HG03457 (cell line): ENCODE results near the gene ARSJ.

Source experiments
- ATAC-seq: cut with Tn5 transposase; IDR thresholded peaks from one replicate; pipeline ENCODE4 v1.9.1; 2021; ENCODE audit warnings: moderate number of reproducible peaks; ENCODE audit not compliant: unreplicated experiment

Gene ARSJ

DNA sequence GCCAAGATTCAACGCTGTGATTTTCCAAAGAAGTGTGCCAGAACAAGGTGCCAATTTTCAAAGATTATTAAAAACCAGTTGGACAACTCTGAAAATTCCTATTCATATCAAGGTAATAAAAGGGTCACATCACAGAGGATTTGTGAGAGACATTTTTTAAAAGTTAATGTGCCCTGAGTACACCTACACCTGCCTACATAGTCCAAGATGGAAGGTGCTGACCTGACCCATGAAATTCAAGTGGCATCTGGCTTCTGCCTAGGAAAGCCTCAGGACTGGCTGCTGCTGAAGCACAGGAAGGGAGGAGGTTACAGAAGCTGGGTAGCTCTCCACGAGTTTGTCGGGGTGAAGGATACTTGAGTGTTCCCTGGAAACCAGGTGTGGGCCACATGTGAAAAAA lies 11.4 kb upstream of the ARSJ start:
- no peak for ATAC-seq

DNA sequence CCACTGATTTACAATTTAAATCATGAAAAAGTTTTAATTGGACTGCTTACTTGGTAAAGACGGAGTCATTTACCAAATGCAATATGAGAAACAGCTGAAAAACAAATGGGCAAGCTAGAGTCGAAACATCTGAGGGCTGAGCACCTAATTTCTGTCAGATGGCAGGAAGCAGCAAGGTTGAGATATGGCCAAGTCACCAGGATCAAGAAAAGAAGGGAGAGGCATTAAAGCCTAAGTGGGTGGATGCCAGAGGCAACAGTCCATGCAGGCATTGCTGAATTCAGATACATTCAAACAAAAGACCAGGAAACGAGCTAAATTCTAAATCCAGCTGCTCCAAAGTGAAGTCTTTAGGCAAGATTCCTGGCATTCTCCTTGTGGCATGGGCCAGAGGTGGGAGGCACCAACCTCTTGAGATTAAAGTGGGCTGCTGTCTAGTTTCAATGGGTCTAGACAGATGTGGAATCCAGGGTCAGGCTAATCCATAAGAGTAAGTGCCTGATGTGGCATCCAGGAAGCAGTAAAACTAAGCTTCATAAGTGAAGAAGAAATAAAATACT lies 8.0 kb upstream of the ARSJ start:
- ATAC-seq: no peak

DNA sequence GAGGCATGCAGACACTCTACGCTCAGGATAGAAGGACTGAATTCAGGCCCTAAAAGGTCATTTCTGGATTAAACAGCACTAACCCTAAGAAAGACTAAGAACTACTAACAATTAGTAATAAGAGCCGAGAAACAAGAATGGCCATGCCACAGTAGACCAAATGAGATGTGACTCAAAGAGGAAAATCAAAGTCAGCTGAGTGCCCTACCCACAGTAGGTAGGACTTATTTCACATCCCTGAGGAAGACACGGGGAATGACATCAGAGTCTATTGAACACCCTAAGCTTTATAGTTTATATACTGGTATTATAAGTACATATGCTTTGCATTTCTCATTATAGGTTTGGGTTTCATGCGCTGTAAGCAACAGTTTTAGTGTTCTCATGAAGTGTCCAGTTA lies 2.7 kb upstream of the ARSJ start:
- no peak for ATAC-seq

DNA sequence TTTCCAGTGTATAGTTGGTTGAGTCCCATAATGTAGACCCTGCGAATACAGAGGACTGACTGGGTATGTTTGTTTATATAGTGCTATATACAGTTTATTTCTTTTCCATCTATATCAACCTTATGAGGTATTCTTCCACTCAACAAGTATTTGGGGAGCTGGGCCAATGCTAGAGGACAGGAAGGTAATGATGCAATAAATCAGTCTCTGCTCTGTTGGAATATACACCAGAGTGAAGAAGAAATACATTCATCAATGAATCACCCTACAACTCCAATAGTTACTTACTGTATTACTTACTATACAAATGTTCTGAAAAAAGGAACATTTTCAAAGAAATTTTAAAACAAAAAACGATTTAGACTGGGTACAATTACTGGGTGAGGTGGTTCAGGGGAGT lies 2.1 kb upstream of the ARSJ start:
- no peak for ATAC-seq

DNA sequence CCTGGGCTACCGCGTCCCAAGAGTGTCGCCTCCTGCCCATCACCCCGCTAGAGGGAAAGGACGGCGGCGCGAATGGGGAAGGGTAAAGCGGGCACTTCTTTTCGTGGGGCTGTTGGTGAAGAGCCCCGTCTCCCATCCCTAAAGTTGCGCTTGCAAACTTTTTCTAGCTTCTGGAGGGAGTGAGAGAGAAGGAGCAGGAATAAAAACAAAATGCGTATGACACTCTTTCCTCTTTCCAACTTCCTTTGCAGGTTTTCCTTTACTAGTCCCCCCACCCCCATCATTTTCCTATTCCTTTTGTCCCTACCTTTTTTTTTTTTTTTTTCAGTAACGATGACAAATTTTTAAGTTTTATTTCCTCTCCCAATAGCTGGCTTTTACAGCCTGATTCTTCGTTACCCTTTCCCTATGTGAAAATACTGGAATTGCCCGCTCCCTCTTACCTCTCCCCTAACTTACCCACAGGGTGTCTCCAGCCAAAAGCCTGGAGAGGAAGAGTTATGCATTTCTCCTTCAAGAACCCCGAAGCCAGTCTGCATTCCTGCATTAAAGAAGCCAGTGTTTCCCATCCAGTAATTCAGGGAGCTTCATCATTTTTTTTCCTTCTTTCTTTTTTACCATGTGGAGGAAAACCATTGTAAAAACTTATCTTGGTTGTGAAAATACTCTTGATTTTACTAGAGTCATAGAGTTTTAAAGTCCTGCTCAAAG lies 613 bp upstream of the ARSJ start:
- ATAC-seq: no peak

DNA sequence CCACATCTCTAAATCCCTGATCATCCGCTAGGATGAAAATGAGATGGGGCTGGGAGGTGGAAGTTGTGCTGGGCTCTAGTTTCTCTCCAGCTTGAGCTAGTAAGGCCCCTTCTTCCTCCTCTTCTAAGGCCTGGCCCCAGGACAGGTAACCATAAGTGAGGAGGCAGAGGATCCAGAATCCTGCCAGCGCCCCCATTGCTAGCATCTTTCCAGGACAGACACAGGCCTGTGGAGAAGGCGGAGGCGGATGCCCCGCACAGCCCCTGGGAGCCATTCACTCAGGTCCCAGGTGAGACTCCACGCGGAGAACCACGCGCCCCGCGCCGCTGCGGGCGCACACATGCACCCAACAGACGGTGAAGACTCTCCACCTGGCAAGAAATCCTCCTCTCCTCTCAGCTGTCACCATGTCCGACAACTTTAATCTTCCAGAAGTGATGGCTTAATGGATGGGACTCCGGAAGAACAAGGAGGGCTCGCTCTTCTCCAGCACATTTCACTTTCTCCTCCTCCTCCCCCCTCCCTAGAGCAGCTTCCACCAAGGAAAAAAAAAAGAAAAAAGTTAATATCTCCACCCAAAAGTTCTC lies 793 bp downstream of the ARSJ start:
- ATAC-seq: no peak

DNA sequence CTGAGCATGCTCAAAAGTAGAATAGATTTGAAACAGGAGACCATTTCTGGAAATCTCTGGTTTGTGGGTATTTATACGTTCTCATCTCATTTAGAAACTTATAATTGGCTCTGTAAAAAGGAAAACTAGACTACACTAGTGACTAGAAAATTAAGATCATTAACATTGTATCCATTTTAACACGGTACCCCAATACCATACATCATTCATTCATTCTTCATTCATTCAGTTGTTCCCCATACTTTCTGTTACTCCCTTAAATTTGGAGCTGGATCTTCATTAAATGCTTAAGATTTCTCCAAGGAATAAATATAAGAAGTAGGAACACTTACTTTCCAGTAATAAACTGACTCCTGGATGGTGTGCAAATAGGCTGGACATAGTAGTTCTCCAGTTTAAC lies 1.3 kb downstream of the ARSJ start:
- no peak for ATAC-seq

DNA sequence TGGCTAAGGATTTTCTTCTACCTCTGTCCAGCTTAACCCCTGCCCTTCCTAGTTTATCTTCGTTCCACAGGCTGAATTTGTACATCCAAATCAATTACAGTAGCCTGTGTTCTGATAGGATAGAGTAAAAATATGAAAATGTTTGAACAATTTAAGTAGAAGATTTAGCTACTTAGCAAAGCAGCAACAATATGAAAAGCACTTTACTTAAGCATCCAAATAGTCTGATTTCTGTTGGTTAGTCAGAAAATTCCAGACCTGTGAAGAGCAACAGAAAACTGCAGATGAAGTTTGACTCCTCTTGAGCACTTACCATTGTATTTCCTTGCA lies 2.0 kb downstream of the ARSJ start:
- ATAC-seq: no peak

DNA sequence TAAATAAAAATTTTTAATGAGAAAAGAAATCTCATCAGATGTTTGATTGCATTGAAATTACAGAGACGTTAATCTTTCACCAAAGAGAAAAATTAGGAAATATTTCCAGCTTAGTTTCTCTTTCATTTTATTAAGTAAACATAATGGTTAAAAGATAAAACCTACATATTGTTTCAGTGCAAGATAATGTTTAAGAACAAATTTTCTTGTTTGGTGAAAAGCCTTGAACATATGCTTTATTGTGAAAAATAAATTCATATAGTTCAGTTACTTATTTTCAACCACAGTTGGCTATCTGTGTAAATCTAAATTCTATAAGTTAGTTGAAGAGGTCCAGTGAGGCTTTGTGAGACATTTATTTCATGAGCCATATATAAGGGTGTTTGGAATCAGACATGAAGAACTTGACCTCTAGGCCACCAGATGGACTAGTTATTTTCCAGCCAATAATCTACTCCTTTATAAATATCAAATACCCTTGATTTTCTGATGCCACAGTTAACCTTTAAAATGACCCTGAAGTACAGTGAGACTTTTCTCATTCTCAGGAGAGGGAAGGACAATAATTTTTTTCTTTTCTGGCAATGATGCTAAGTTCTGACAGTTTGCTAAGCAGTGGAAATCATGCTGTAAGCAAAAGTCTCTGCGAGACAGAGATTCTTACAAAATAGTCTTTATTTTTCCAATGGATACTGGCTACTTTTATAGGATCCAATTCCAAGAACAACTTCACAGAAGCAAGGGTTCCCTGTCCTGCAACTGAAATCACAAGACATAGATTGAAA lies 2.5 kb downstream of the ARSJ start:
- no peak for ATAC-seq

DNA sequence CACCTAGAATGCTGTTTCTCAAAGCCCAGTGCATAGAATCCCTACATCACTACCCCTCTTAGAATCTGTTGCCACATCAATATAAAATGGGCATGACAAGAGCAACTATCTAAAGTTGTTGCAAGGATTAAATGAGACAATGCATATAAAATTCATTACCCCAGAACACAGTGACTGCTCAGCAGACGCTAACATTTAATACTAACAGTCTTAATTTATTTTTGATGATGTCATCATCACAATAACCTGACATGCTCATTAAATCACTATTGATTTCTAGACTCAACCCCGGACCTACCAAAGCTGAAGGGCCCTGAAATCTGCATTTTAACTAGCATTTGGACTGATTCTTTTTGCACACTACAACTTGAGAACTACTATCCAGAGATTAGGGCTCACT lies 3.9 kb downstream of the ARSJ start:
- no peak for ATAC-seq

DNA sequence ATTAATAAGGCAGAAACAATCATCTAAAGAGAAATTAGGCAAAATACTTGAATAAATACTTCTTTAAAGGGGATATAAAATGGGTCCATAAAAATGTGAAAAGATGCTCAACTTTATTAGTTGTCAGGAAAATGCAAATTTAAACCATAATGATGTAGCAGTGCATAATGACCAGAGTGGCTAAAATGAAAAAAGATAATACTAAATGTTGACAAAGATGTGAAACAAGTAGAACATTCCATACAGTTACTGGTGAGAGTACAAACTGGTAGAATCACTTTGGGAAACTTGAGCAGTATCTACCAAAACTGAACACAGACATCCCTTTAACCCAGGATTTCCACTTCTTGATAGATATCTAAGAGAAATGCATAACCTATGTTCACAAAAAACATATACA lies 5.0 kb downstream of the ARSJ start:
- no peak for ATAC-seq

DNA sequence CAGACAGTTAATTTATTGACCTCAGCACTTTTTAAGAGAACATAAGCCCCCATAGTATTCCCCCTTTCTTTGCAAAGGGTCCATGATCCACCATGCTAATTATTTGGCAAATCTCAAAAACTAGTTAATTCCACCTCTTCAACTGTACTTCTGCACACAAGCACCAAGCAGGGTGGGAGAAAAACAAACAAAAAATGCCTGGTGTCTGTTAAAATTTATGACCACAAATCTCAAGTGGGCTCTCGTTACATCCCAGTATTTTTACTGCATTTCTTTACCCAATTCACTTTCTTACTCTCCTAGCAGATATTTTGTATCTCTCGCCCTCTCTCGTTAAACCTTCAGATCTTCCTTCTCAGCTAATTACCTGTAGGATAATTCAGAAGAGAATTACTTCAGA lies 6.1 kb downstream of the ARSJ start:
- no peak for ATAC-seq

DNA sequence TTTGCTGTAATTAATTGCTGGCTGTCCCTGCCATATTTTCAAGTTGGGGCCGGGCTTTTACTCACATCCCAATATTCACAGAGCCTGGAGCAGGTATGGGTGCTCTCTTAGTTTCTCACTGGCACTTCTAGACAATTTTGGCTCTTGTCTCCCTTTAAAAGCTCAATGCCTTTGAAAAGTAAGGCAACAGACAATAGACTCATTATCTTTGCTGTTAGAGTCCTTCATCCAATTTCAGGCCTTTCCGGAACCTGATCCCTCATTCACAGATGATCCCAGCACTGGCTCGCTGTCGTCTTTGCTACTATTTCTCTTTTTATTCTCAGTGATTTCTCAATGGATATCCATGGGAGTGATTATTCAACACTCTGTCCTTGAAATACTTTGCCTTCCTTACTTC lies 6.7 kb downstream of the ARSJ start:
- no peak for ATAC-seq

DNA sequence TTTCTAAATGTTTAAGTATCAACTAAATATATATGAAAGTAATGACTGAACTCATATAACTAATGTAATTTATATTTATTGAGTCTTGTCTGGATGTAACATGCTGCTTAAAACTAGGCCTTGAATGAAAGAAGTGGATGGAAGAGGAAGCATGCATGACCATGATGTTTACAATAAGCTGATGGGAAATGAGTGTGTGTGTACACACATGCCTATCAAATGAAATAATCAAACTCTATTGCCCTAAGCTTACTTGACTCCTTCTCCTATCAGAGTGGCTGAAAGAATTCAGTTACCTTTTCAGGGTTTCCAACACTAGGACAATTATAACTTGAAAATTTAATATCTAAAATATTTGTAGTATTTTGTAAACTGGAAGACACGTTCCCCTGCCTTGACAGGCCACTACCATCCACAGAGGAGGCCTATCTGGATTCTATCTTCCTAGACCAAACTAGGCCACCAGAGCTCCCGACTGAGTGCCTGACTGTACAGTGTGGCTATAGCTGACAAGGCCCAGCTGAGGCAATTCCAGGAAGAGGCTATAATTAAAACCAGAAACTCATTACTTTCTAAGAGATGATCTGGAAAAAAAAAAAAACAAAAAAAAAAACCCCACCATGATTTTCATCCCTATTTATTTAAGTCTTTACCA lies 7.6 kb downstream of the ARSJ start:
- ATAC-seq: no peak

DNA sequence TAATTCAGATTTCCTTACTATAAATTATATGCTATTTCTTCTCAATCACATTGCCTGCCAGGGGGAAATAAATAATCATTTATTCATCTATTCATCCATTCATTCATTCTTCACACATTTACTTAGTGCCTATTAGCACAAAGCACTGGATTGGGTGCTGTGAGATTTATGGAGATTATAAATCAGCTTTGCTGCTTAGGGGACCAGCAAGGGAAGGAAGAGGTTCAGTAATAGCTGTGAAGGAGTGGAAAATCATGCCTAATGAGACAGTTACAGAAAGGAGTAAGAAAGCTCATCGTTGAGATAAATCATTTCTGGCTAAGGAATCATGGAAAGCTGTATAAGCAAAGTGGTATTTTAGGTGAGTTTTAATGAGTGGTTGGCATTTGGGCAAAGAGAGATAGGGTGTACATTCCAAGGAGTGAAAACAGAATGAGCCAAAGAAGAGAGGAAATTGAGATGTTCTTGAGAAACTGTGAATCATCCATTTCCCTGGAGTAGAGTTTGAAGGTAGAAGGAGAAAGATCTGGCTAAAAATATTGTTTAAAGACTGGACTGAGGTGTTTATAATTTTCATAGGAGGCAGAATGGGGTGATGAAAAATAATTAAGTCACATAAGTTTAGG lies 9.6 kb downstream of the ARSJ start:
- ATAC-seq: no peak

DNA sequence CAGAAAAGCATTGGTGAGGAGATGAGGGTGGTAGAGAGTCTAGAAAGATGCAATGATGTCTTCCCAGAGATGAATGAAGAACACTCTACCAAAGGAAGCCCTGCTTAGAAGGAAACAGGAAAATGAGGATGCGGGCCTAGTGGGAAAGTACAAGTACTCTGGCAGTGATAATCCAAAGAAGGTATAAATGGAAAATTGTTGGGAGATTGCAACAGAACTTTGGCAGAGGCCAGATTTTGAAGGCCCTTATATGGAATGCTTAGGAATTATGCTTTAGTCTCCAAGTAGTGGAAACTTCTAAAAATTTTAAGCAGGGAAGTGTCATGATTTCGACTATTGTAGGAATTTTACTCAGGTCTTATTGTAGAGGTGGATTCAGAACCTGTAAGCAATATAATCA lies 11.0 kb downstream of the ARSJ start:
- no peak for ATAC-seq

DNA sequence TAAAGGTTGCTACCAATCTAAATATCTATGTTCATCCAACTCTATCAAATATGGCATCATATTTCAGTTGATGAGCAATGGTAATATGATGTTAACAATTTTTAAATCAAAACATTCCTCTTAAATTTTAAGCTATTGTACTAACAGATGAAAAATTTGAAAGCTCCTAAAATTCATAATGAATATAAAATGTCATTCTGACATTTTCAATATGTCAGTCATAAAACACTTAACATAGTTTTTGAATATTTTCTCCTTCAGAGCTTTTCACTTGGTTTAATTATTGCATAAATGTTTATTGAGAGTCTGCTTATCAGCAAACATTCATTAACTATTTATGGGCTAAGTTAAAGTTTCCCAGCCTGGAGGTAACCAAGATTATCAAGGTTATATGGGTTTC lies 11.8 kb downstream of the ARSJ start:
- no peak for ATAC-seq

DNA sequence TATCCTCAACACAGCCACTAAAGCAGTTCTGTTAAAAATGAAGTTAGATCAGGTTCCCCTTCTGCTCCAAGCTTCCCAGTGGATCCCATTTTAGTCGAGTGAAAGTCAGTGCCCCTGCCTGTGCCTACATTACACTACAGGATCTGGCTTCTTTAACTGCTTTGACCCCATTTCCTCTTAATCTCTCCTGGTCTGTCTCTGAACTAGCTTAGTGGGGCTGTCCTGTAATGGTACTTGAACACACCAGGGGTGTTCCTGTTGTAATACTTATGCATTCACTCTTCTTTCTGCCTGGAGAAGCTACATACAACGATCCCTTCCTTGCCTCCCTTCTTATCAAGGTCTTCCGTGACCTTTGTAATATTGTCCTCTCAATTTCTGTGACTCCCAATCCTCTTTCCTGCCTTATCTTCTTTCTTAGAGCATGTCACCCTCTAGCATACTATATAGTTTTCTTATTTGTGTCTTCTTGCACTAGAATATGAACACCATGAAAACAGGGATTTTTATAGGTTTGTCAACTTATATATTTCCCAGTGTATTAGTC lies 16.7 kb downstream of the ARSJ start:
- no peak for ATAC-seq

DNA sequence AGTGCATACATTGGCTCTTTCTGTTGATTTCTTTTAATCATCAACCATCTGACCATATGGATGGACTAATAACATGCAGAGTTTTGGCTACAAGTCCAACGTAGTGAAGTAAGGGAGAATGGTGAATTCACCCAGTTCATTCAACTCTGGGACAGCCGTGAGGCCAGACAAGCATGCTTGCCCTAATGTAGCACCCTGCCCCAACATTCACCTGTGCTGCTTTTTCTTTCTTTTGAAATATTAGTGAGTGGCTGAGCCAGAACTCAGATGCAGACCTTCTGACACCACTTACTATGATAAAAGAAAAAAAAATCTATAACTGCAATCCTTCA lies 17.5 kb downstream of the ARSJ start:
- no peak for ATAC-seq

DNA sequence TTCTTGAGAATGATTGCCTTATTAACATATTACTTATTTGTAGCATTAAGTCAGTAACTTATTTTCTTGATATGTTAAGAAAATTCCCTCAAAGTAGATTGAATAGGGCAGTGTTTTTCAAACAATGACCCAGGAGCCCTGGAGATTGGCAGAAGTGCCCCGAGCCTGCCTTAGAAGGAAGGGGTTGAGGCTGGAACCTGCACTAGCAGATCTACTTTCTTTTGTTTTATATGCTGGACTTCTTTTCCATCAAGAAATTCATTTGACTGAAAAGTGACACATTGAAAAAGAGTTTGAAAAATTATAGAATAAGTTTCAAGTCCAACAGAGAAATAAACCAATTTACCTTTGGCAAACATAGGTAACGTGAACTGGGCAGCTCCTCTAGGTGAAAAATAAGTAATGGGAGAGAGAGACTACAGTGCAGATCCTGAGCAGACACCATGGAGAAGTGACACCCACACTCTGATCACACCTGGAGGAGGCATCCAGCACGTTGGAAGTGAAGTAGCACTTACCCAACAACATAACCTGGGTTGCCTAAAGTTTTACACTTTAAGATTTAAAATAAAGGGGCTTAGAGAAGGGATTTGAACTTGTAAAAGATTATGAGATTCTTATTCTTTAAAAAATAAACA lies 18.6 kb downstream of the ARSJ start:
- ATAC-seq: no peak

DNA sequence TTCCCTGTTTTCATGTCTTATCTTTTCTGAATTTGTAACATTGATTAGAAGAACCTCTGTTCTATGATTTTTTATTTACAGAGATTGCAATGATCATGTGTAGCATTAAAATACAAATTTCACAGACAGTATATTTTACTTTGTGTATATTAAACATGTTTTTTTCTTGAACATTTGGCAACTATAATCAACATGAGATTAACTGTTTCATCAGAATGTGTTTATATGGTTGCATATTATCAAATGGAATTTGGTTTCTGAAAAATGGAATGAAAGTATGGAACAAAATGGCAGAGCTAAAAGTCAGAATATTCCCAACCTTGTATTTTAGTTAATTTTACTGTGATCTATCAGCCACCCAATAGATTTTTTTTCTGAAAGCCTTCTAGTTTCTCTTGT lies 19.9 kb downstream of the ARSJ start:
- no peak for ATAC-seq
